ENCODE data around the gene HHAT.

GRCh38 chr1:210448297-210448892 is 119.7 kb downstream of the HHAT start:
- TF ChIP-seq, protein P1, sequence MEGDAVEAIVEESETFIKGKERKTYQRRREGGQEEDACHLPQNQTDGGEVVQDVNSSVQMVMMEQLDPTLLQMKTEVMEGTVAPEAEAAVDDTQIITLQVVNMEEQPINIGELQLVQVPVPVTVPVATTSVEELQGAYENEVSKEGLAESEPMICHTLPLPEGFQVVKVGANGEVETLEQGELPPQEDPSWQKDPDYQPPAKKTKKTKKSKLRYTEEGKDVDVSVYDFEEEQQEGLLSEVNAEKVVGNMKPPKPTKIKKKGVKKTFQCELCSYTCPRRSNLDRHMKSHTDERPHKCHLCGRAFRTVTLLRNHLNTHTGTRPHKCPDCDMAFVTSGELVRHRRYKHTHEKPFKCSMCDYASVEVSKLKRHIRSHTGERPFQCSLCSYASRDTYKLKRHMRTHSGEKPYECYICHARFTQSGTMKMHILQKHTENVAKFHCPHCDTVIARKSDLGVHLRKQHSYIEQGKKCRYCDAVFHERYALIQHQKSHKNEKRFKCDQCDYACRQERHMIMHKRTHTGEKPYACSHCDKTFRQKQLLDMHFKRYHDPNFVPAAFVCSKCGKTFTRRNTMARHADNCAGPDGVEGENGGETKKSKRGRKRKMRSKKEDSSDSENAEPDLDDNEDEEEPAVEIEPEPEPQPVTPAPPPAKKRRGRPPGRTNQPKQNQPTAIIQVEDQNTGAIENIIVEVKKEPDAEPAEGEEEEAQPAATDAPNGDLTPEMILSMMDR (conservative IDR thresholded peaks at IDR 0.05; ENCODE audit: low read depth, low read length): peak; percentile 73
- no peak for TF ChIP-seq EZH2 (IDR thresholded peaks at IDR 0.05; ENCODE audit: borderline replicate concordance, low read depth, low read length, poor library complexity, severe bottlenecking)
